ENCODE results near the gene TMEM94.

The TMEM94 gene

GRCh38 chr17:75471207-75471606 is 14.8 kb downstream of the TMEM94 start:
- peaks cover 0 to 8% (median 5%) of the 10 kb centered on the region in 11 experiments; a peak in 11 of 22 replicates for H3K9me3 ChIP-seq (replicated peaks in 1 of 11)
- H3K36me3 ChIP-seq: peaks cover 34 to 76% (median 50%) of the 10 kb centered on the region in 11 experiments; a peak in 21 of 22 replicates
- H3K27ac ChIP-seq: peak overlapping the region in 8 of 11 experiments; percentile 26 to 83 (median 57); a peak in 15 of 22 replicates
- peak overlapping the region in 8 of 11 experiments; percentile 3 to 55 (median 18); a peak in 6 of 22 replicates for H3K9ac ChIP-seq
- TF ChIP-seq Cebpa-rat (IDR thresholded peaks at IDR 0.05): no peak
- H3K4me1 ChIP-seq: peaks cover 43 to 84% (median 79%) of the 10 kb centered on the region in 10 experiments
- no peak overlapping the region for H3K4me3 ChIP-seq
- H4K20me1 ChIP-seq: peaks cover 0 to 25% (median 6%) of the 10 kb centered on the region in 11 experiments; a peak in 8 of 22 replicates
- H3K27me3 ChIP-seq: no peaks in the 10 kb centered on the region
- peak overlapping the region in 10 of 11 experiments; percentile 2 to 95 (median 69); a peak in 20 of 22 replicates for H3K4me2 ChIP-seq

- Histone ChIP-seq H3K9ac (peak overlapping the region in 4 of 11 experiments; percentile 5 to 56 (median 36); a peak in 2 of 22 replicates), H3K4me3 (no peak overlapping the region), H3K27me3 (no peaks in the 10 kb centered on the region), H4K20me1 (peaks cover 0 to 33% (median 10%) of the 10 kb centered on the region in 11 experiments; a peak in 9 of 22 replicates), H3K27ac (peak overlapping the region in 8 of 11 experiments; percentile 26 to 83 (median 57); a peak in 15 of 22 replicates), H3K36me3 (peaks cover 30 to 74% (median 42%) of the 10 kb centered on the region in 11 experiments; a peak in 21 of 22 replicates), H3K9me3 (replicated peaks in 1 of 11) (no peaks in the 10 kb centered on the region), H3K4me1 (peaks cover 51 to 93% (median 89%) of the 10 kb centered on the region in 10 experiments), H3K4me2 (peak overlapping the region; percentile 11 to 95 (median 62); a peak in 20 of 22 replicates)
- no peak for TF ChIP-seq Cebpa-rat (IDR thresholded peaks at IDR 0.05)
Measured at GRCh38 chr17:75472119-75472518, 15.7 kb downstream of the TMEM94 start.

- peak overlapping the region in 10 of 11 experiments; percentile 11 to 95 (median 69); a peak in 18 of 22 replicates for H3K4me2 ChIP-seq
- H3K9me3 ChIP-seq (replicated peaks in 1 of 11): no peaks in the 10 kb centered on the region
- TF ChIP-seq Cebpa-rat (IDR thresholded peaks at IDR 0.05): peak in 7 of 11 experiments; percentile 13 to 81 (median 67); a peak in 8 of 22 replicates
- H3K27ac ChIP-seq: peak overlapping the region in 8 of 11 experiments; percentile 35 to 83 (median 57); a peak in 15 of 22 replicates
- peaks cover 31 to 74% (median 42%) of the 10 kb centered on the region in 11 experiments; a peak in 21 of 22 replicates for H3K36me3 ChIP-seq
- peaks cover 0 to 35% (median 10%) of the 10 kb centered on the region in 11 experiments; a peak in 9 of 22 replicates for H4K20me1 ChIP-seq
- H3K4me3 ChIP-seq: no peak overlapping the region; a peak in 1 of 20 replicates
- H3K4me1 ChIP-seq: peaks cover 55 to 97% (median 95%) of the 10 kb centered on the region in 10 experiments
- peak overlapping the region in 8 of 11 experiments; percentile 4 to 58 (median 32); a peak in 10 of 22 replicates for H3K9ac ChIP-seq
- no peaks in the 10 kb centered on the region for H3K27me3 ChIP-seq
Measured at GRCh38 chr17:75473246-75473645, 16.8 kb downstream of the TMEM94 start.

- peak overlapping the region in 10 of 11 experiments; percentile 7 to 57 (median 28); a peak in 11 of 22 replicates for H3K9ac ChIP-seq
- peaks cover 35 to 75% (median 42%) of the 10 kb centered on the region in 11 experiments; a peak in 20 of 22 replicates for H3K36me3 ChIP-seq
- H3K27me3 ChIP-seq: no peaks in the 10 kb centered on the region
Measured at GRCh38 chr17:75474736-75475135, 18.3 kb downstream of the TMEM94 start.

GRCh38 chr17:75475144-75475835 is 18.9 kb downstream of the TMEM94 start:
- peaks cover 34 to 74% (median 43%) of the 10 kb centered on the region in 11 experiments; a peak in 21 of 22 replicates for H3K36me3 ChIP-seq

More at GRCh38 chr17:75474736-75475135, 18.3 kb downstream of the TMEM94 start:
- Histone ChIP-seq H4K20me1 (peaks cover 0 to 28% (median 10%) of the 10 kb centered on the region in 11 experiments; a peak in 8 of 22 replicates), H3K27ac (peak overlapping the region in 8 of 11 experiments; percentile 17 to 76 (median 48); a peak in 12 of 22 replicates), H3K9me3 (replicated peaks in 1 of 11) (no peaks in the 10 kb centered on the region), H3K4me1 (peaks cover 68 to 97% (median 95%) of the 10 kb centered on the region in 10 experiments), H3K4me3 (no peak overlapping the region), H3K4me2 (peak overlapping the region; percentile 62 to 95 (median 79); a peak in 21 of 22 replicates)
- no peak for TF ChIP-seq Cebpa-rat (IDR thresholded peaks at IDR 0.05)

GRCh38 chr17:75475851-75476250 is 19.4 kb downstream of the TMEM94 start:
- H3K4me1 ChIP-seq: peaks cover 72 to 97% (median 95%) of the 10 kb centered on the region in 10 experiments

More at GRCh38 chr17:75475144-75475835, 18.9 kb downstream of the TMEM94 start:
- Histone ChIP-seq H3K9me3 (replicated peaks in 1 of 11) (no peaks in the 10 kb centered on the region), H3K27me3 (no peaks in the 10 kb centered on the region), H3K27ac (peak overlapping the region in 9 of 11 experiments; percentile 9 to 76 (median 46); a peak in 16 of 22 replicates), H3K4me3 (peak overlapping the region in 1 of 10 experiments; percentile 26; a peak in 1 of 20 replicates), H3K9ac (peak overlapping the region in 9 of 11 experiments; percentile 7 to 57 (median 28); a peak in 12 of 22 replicates), H3K4me1 (peaks cover 70 to 97% (median 95%) of the 10 kb centered on the region in 10 experiments), H4K20me1 (peaks cover 0 to 28% (median 10%) of the 10 kb centered on the region in 11 experiments; a peak in 8 of 22 replicates), H3K4me2 (peak overlapping the region; percentile 62 to 95 (median 79))
- no peak for TF ChIP-seq Cebpa-rat (IDR thresholded peaks at IDR 0.05)

GRCh38 chr17:75476271-75476671 is 19.8 kb downstream of the TMEM94 start:
- no peak for TF ChIP-seq Cebpa-rat (IDR thresholded peaks at IDR 0.05)
- H3K9ac ChIP-seq: peak overlapping the region in 8 of 11 experiments; percentile 19 to 57 (median 46); a peak in 10 of 22 replicates
- peaks cover 0 to 28% (median 10%) of the 10 kb centered on the region in 11 experiments; a peak in 8 of 22 replicates for H4K20me1 ChIP-seq
- H3K9me3 ChIP-seq (replicated peaks in 1 of 11): no peaks in the 10 kb centered on the region
- no peak overlapping the region for H3K4me3 ChIP-seq
- peak overlapping the region in 8 of 11 experiments; percentile 9 to 76 (median 42); a peak in 13 of 22 replicates for H3K27ac ChIP-seq
- H3K4me2 ChIP-seq: peak overlapping the region; percentile 62 to 95 (median 79)
- peaks cover 34 to 76% (median 48%) of the 10 kb centered on the region in 11 experiments; a peak in 21 of 22 replicates for H3K36me3 ChIP-seq
- peaks cover 72 to 97% (median 95%) of the 10 kb centered on the region in 10 experiments for H3K4me1 ChIP-seq
- no peaks in the 10 kb centered on the region for H3K27me3 ChIP-seq

More at GRCh38 chr17:75475851-75476250, 19.4 kb downstream of the TMEM94 start:
- no peaks in the 10 kb centered on the region for H3K27me3 ChIP-seq
- H3K4me3 ChIP-seq: peak overlapping the region in 1 of 10 experiments; percentile 26; a peak in 1 of 20 replicates
- no peaks in the 10 kb centered on the region for H3K9me3 ChIP-seq (replicated peaks in 1 of 11)
- peak overlapping the region in 9 of 11 experiments; percentile 7 to 57 (median 38); a peak in 9 of 22 replicates for H3K9ac ChIP-seq
- no peak for TF ChIP-seq Cebpa-rat (IDR thresholded peaks at IDR 0.05)
- H3K27ac ChIP-seq: peak overlapping the region in 9 of 11 experiments; percentile 9 to 76 (median 46); a peak in 15 of 22 replicates
- H3K4me2 ChIP-seq: peak overlapping the region; percentile 62 to 95 (median 79)
- H4K20me1 ChIP-seq: peaks cover 0 to 28% (median 10%) of the 10 kb centered on the region in 11 experiments; a peak in 8 of 22 replicates
- peaks cover 34 to 76% (median 46%) of the 10 kb centered on the region in 11 experiments; a peak in 21 of 22 replicates for H3K36me3 ChIP-seq
